GM19395 (cell line): ENCODE results near the gene ACVRL1.
"Not testable (repeated sequence)": the region's sequence is repeated elsewhere in the genome, so short reads cannot be mapped to it uniquely, and the experiment has no call there.

ENCODE experiments used
- ATAC-seq: cut with Tn5 transposase; IDR thresholded peaks from one replicate; pipeline ENCODE4 v1.9.1; 2021; ENCODE audit warnings: mild to moderate bottlenecking, moderate library complexity; ENCODE audit not compliant: unreplicated experiment

Gene ACVRL1

GRCh38 chr12:51873251-51873994 is 33.9 kb upstream of the ACVRL1 start:
- no peak for ATAC-seq

- no peak for ATAC-seq
Observed at GRCh38 chr12:51874000-51874399, 33.3 kb upstream of the ACVRL1 start.

- no peak for ATAC-seq
Observed at GRCh38 chr12:51874486-51874885, 32.8 kb upstream of the ACVRL1 start.

- ATAC-seq: no peak
Observed at GRCh38 chr12:51879102-51879501, 28.2 kb upstream of the ACVRL1 start.

- ATAC-seq: no peak
Observed at GRCh38 chr12:51883295-51883694, 24.0 kb upstream of the ACVRL1 start.

DNA sequence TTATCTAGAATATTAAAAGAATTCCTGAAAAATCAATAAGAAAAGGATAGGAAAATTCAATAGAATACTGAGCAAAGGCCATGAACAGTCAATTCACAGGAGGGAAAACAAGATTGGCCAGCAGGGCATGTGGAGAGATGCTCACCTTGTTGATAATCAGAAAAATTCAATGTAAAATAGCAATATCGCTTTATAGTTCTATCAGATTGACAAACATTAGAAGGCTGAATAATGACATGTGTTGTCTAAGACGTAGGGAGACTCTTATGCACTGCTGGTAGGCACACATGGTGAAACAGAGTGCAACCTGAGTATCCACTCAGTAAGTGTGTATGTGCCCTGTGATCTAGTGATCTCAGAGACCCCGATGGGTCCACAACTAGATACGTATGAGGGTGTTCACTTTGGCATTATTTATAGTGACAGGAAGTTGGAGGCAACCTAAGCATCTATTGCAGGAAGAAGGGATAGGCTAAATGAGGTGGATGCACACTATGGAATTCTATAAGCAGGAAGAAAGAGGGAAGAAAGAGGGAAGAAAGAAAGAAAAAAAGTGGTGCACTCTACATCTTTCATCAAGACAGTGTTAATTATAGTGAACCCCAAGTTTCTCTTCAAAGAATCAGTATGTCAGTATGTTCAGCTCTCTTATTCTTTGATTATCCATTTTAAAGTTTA is 23.2 kb upstream of the ACVRL1 start:
- ATAC-seq: no peak

DNA sequence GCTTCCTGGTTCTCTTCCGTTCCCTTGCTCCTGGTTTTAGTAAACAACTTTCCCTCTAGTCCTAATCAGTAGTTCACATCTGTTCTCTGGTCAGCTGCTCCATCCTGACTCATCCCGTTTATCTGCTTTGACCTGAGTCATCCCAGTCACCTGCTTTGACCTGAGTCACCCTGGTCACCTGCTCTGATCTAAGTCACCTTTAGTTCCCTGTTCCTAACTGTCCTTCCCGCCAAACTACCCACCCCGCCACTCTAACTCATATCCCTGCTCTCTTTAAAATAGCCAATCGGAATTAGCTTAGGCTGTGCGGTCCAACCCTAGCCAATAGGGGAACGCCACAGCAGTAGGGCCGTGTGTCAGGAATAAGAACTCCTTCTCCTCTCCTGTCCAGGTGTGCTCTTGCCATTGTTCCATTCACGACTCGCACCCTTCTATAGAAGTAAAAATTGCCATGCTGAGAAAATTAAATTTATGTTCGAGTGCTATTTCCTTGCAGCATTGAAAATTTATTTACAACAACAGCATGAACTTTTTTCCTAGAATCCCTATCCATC is 22.6 kb upstream of the ACVRL1 start:
- ATAC-seq: no peak

- not testable (repeated sequence) for ATAC-seq
Observed at GRCh38 chr12:51885294-51886020, 21.8 kb upstream of the ACVRL1 start.

- ATAC-seq: no peak
Observed at GRCh38 chr12:51886021-51886710, 21.1 kb upstream of the ACVRL1 start.

GRCh38 chr12:51887476-51888315 is 19.6 kb upstream of the ACVRL1 start, which contains the start of gene ANKRD33:
TSS of gene ANKRD33 (plus strand) at chr12:51888103. CDS start at chr12:51888187, 84 bp downstream.
- no peak for ATAC-seq

DNA sequence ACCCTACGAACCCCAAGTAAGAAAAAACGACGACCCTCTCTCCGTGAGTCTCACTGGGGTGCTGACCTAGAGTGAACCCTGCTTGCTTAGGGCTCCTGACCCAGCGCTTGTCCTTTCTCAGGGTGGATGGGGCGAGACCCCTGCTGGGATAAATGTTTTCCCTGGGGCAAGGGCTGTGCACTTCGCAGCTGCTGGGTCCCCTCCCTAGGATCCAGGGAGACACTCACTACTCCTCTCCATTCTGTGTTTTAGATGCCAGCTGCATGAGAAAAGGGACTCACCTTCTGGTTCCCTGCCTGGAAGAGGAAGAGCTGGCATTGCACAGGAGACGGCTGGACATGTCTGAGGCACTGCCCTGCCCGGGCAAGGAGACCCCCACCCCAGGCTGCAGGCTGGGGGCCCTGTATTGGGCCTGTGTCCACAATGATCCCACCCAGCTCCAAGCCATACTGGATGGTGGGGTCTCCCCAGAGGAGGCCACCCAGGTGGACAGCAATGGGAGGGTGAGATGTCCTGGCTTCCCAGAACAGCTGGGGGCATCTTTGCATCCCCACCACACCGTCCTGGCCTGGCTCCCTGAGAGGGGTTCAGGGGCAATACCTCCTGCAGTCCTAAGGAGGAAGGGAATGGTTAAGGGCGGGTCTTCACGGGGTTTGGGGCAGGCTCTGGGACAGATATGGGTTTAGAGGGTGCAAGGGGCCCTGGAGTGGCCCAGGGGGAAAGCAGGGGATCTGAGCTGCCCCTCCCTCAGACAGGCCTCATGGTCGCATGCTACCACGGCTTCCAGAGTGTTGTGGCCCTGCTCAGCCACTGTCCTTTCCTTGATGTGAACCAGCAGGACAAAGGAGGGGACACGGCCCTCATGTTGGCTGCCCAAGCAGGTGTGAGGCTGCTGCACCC is 18.7 kb upstream of the ACVRL1 start:
- ATAC-seq: no peak

GRCh38 chr12:51889216-51890132 is 17.8 kb upstream of the ACVRL1 start:
- no peak for ATAC-seq

- ATAC-seq: no peak
Observed at GRCh38 chr12:51890133-51890464, 17.2 kb upstream of the ACVRL1 start.

- ATAC-seq: no peak
Observed at GRCh38 chr12:51890511-51891171, 16.7 kb upstream of the ACVRL1 start.

DNA sequence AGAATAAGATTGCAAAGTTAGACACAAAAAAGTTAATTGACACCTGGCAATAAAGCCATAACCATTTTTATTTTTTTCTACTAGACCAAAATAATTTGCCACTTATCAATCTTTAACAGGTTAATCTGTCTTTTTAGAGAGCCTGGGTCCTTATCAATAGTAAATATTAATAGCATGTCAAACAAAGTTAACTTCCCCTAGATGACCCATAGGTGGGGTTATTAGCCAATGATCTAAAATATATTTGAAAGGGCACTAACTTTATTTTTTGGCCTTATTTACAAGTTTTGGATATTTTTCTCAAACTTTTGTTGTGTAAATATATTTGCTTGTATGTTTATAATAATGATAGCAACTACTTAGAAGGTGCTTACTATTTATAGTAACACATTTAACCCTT is 15.5 kb upstream of the ACVRL1 start:
- ATAC-seq: no peak

DNA sequence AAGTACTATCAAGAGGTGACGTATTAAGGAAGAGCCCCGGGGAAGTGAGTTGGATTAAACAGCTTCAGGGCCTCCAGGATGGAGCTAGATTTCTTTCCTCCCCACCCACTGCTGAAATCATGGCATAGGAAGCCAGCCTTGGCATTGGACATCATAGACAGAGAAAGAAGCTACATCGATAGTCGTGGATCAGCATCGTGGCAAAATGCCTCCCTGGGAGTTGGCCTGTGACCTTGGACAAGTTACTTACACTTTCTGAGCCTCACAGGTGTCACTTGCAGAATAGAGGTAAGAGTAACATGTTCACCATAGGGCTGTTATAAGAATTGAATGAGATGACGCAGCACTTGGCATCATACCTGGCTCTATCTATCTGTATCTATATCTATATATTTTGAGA is 13.5 kb upstream of the ACVRL1 start:
- no peak for ATAC-seq

- ATAC-seq: no peak
Observed at GRCh38 chr12:51895378-51896135, 11.7 kb upstream of the ACVRL1 start.
